Mucosa of descending colon (tissue), 3 donors: ENCODE measurements around the gene ZNF765. TPM values are rescaled to one million over a fixed set of nuclear protein-coding genes. Genes with fewer than 3 reads are reported as not detected.
"Not testable (repeated sequence)": the region's sequence is repeated elsewhere in the genome, so short reads cannot be mapped to it uniquely, and the experiment has no call there.

Source experiments
- ATAC-seq: fragments of 200-7000 bp; cut with Tn5 transposase; one replicate; pipeline ENCODE4 v1.9.1; 2020; ENCODE audit warnings: mild to moderate bottlenecking, moderate library complexity
- DNase-seq, 3 donors: peaks; one replicate each; pipeline ENCODE4 v3.0.0-alpha.2; 2020
- H3K36me3 ChIP-seq: fragments of 200-600 bp; one replicate; pipeline ENCODE4 v1.8.0; 2021; ENCODE audit warnings: low read depth, mild to moderate bottlenecking
- H3K4me1 ChIP-seq: fragments of 200-600 bp; one replicate; pipeline ENCODE4 v1.8.0; 2021; ENCODE audit warnings: low read depth, mild to moderate bottlenecking
- H3K4me3 ChIP-seq: fragments of 200-600 bp; one replicate; pipeline ENCODE4 v1.8.0; 2021; ENCODE audit warnings: mild to moderate bottlenecking
- H3K9me3 ChIP-seq: fragments of 200-600 bp; one replicate; pipeline ENCODE4 v1.8.0; 2021; ENCODE audit warnings: mild to moderate bottlenecking
- CTCF ChIP-seq: fragments of 200-600 bp; IDR thresholded peaks from one replicate; pipeline ENCODE4 v1.8.0; 2022; ENCODE audit warnings: antibody characterized with exemption, mild to moderate bottlenecking
- intact Hi-C, 2 donors: fragments of 100-400 bp; cut with DNase I in 1 of 2; cut with micrococcal nuclease in 1 of 2; formaldehyde crosslinking; loops; one replicate each; pipeline versions ENCODE4 v1.11.0 to v1.11.1; 2022; cut with DNase I, micrococcal nuclease
- total RNA-seq, 3 donors: library from RNA; stranded (reverse); fragmentation: NEBNext Ultra II Directional in 2 of 3; extraction: Animal tissue kit (Norgen Biotek cat#: 25700) in 2 of 3; gene quantifications; one replicate each; pipeline versions ENCODE4 v1.2.1 to v1.2.4, GENCODE V29; 2021 to 2023
- donor health status: DM: no; HTN: no; CAD: no; lungs with moderate emphysema.
- donor health status: DM: no; HTN: no; CAD: no.
- donor health status: DM: no; HTN: yes; CAD: no.

ZNF765 gene
- total RNA-seq, 3 donors from 2014 or later, result 10.1 to 16.8 (median 11.6) TPM

- peak; percentile 23 for TF ChIP-seq CTCF
- intact Hi-C loops, result no loop called here
- DNase-seq, result peak; percentile 98 to 100 (median 99)
- peak; percentile 100 for ATAC-seq
- H3K36me3 ChIP-seq, result no peaks in the 10 kb centered on the region
- no peaks in the 10 kb centered on the region for H3K4me1 ChIP-seq
- no peaks in the 10 kb centered on the region for H3K9me3 ChIP-seq
- H3K4me3 ChIP-seq, result peak within 1 kb of the TSS; percentile 31
Observed at GRCh38 chr19:53431399-53432087, 36.6 kb downstream of the ZNF765 start, which contains the start of gene ZNF761. Gene ZNF761, plus strand, starts transcription at chr19:53431984. Its CDS starts 15,285 bp downstream, at chr19:53447269.

- TF ChIP-seq CTCF, result no peak
- Histone ChIP-seq H3K9me3 (peaks cover under 1% of the 10 kb centered on the region), H3K4me3 (peak overlapping the region; percentile 31), H3K36me3 (no peaks in the 10 kb centered on the region), H3K4me1 (no peaks in the 10 kb centered on the region)
- DNase-seq, result peak; percentile 55 to 60 (median 55)
- peak; percentile 46 for ATAC-seq
- intact Hi-C loops, result no loop called here
Observed at GRCh38 chr19:53432088-53432661, 37.2 kb downstream of the ZNF765 start.

GRCh38 chr19:53443809-53444208 lies 48.9 kb downstream of the ZNF765 start:
- not testable (repeated sequence) for ATAC-seq

GRCh38 chr19:53447196-53447595 lies 52.2 kb downstream of the ZNF765 start:
- ATAC-seq, H3K4me3 ChIP-seq, intact Hi-C loops, H3K4me1 ChIP-seq, DNase-seq, H3K36me3 ChIP-seq: not testable (repeated sequence)
- peaks cover 82% of the 10 kb centered on the region for H3K9me3 ChIP-seq

More at GRCh38 chr19:53443809-53444208, 48.9 kb downstream of the ZNF765 start:
- H3K36me3 ChIP-seq, DNase-seq, H3K4me3 ChIP-seq, intact Hi-C loops, H3K4me1 ChIP-seq: not testable (repeated sequence)
- peaks cover 81% of the 10 kb centered on the region for H3K9me3 ChIP-seq

GRCh38 chr19:53455828-53456227 lies 60.9 kb downstream of the ZNF765 start:
- intact Hi-C loops, result no loop called here
- Histone ChIP-seq H3K9me3 (peaks cover 98% of the 10 kb centered on the region), H3K4me1 (no peaks in the 10 kb centered on the region), H3K4me3 (no peak overlapping the region), H3K36me3 (peaks cover 23% of the 10 kb centered on the region)
- no peak for TF ChIP-seq CTCF
- DNase-seq, result no peak
- ATAC-seq, result no peak

GRCh38 chr19:53460131-53460721 lies 65.3 kb downstream of the ZNF765 start:
- intact Hi-C loops, H3K4me3 ChIP-seq, ATAC-seq, DNase-seq, H3K36me3 ChIP-seq, H3K4me1 ChIP-seq: not testable (repeated sequence)
- peaks cover 64% of the 10 kb centered on the region for H3K9me3 ChIP-seq

- H3K36me3 ChIP-seq, result no peaks in the 10 kb centered on the region
- intact Hi-C loops, result no loop called here
- DNase-seq, result no peak
- H3K9me3 ChIP-seq, result peaks cover 47% of the 10 kb centered on the region
- ATAC-seq, result no peak
- no peak overlapping the region for H3K4me3 ChIP-seq
- peaks cover 4% of the 10 kb centered on the region for H3K4me1 ChIP-seq
- no peak for TF ChIP-seq CTCF
Observed at GRCh38 chr19:53461866-53462265, 66.9 kb downstream of the ZNF765 start.
